HuH-7 (cell line): ENCODE results near the gene GOT2.
"Not testable (repeated sequence)": the region's sequence is repeated elsewhere in the genome, so short reads cannot be mapped to it uniquely, and the experiment has no call there.

Source experiments
- DNase-seq: peaks from one replicate; pipeline ENCODE4 v3.0.0; 2011; ENCODE audit warnings: low spot score

GOT2 gene

DNA sequence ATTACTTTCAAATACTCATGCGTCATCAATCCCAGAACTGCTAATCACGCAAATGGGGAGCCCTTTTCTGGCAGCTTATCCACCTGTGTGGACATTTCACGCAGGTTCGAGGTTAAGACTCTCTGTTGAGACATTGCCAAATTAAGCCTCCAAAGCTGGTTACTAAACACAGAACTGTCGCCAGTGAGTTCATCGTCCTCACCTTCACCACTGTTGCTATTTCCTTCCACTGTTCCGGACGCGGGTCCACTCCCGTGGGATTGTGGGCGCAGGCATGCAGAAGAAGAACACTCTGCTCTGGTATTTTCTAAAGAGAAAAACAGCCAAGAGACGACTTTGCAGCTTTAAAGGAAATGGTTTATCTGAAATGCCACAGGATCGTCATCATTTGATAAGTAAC is 16.1 kb downstream of the GOT2 start:
- DNase-seq: no peak

DNA sequence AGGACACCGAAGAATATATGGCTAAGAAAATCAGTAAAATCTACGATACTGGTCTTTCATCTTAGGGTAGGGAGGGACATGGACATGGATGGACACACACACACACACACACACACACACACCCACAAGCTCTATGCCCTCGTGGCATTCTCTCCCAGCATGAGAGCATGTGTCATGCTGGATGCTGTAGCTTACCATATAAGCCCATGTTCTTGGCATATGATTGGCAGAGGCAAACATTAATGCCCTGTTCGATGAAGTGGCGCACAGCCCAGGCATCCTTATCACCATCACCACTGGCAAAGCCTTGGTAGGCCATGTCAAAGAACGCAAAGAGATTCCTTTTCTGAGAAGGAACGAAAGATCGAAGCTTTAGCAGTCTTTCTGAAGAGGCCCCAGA is 17.6 kb downstream of the GOT2 start:
- no peak for DNase-seq

DNA sequence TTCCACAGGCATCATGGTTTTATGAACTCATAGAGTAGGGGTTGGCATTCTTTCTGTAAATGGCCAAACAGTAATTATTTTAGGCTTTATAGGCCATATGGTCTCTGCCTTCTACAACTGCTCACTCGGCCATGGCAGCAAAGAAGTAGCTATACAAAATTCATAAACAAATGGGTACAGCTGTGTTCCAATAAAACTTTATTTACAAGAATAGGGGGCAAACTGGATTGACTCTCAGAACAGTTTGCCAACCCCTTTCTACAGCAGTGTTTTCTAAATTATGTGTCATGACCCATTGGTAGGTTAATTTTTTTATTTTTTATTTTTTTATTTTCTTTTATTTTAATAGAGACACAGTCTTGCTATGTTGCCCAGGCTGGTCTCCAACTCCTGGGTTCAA is 20.4 kb downstream of the GOT2 start:
- DNase-seq: no peak

DNA sequence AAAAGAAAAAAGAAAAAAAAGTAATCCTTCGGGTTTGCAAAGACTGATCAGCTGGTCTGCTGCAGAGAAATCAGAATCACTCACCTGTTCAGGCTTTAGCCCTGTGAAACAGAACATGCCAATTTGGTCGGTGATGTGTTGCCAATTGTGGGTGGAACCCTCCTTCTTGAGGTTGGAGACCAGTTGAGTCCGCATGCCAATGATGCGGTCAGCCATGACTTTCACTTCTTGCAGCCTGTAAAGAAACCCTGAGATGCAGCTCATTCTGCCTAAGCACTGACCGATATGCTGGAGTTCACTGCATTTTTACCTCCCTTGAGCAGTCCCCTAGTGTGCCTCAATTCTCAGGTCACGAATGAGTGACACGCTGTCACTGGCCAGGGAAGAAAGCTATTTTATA is 24.8 kb downstream of the GOT2 start:
- DNase-seq: no peak

DNA sequence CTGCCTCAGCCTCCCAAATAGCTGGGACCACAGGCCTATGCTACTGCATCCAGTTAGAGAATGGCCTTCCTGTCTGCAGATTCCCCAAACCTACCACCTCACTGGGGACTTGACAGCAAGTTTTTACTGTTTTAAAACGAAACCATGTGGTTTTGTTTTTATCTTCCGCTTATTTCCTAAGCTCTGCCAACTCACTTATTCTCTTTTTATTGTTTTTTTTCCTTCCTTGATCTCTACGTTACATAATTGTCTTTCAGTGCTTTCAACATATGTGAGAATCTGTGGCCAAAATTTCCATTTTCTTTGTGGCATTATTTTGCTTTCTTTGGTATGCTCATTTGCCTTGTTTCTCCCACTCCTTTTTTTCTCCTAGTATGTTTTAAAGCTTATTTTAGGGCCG is 35.0 kb downstream of the GOT2 start:
- DNase-seq: no peak

DNA sequence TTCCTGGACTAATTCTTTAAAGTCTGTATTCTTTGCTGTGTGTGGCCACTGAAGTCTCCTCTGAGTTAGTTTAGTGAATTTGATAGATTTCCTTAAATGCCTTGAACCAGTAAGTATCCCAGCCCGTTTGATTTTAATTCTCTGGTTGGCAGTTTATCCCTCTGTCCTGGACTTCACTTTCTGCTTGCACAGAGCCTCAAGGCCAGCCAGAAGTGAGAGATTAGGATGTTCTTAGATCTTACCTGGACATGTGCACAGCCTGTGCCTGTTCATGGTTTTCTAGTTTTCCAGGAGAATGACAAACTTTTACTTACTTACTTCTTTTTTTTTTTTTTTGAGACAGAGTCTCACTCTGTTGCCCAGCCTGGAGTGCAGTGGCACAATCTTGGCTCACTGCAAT is 38.7 kb downstream of the GOT2 start:
- DNase-seq: no peak

DNA sequence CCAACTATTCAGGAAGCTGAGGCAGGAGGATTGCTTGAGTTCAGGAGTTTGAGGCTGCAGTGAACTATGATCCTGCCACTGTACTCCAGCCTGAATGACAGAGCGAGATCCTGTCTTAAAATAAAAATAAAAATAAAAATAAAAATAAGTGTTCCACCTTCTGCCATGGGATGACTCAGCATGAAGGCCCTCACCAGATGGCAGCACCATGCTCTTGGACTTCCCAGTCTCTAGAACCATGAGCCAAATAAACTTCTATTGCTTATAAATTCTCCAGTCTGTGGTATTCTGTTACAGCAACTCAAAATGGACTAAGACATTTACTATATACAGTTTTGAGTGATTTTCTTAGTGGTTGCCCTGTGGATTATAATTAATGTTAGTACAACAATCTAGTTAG is 41.7 kb downstream of the GOT2 start:
- DNase-seq: no peak

DNA sequence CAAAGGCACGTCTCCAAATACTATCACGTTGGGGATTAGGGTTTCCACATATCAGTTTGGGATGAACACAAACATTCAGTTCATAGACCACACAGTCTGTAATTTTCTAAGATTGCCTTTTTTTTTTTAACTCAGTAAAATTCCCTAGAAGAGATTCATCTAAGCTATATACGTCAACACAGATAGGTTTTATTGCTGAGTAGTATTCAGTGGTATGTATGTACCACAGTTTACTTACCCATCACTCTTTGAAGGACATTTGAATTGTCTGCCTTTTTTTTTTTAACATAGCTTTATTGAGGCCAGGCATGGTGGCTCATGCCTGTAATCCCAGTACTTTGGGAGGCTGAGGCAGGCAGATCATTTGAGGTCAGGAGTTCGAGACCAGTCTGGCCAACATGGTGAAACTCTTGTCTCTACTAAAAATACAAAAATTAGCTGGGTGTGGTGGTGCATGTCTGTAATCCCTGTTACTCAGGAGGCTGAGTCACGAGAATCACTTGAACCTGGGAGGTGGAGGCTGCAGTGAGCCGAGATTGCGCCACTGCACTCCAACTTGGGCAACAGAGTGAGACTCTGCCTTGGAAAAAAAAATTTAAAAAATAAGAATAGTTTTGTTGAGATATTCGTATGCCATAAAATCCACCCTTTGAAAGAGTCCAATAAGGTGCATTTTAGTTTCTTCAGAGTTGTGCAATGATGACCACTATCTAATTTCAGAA is 47.0 kb downstream of the GOT2 start:
- DNase-seq: not testable (repeated sequence)

DNA sequence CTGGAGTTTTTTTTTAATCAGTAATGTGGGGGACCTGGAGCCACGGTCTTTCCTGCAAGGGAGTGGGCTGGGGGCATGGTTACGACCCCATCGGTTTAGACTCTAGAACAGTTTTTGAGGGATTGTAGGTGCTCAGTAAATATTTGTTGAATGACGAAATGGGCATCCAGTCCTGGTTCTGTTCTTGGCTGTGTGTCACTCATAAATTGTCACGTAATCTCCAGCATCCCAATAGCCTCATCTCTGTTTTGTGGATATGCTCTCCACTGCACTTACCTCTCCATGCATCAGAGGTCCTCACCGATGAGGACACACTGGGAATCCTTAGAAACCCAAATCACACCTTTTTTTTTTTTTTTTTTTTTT is 49.0 kb downstream of the GOT2 start:
- no peak for DNase-seq

DNA sequence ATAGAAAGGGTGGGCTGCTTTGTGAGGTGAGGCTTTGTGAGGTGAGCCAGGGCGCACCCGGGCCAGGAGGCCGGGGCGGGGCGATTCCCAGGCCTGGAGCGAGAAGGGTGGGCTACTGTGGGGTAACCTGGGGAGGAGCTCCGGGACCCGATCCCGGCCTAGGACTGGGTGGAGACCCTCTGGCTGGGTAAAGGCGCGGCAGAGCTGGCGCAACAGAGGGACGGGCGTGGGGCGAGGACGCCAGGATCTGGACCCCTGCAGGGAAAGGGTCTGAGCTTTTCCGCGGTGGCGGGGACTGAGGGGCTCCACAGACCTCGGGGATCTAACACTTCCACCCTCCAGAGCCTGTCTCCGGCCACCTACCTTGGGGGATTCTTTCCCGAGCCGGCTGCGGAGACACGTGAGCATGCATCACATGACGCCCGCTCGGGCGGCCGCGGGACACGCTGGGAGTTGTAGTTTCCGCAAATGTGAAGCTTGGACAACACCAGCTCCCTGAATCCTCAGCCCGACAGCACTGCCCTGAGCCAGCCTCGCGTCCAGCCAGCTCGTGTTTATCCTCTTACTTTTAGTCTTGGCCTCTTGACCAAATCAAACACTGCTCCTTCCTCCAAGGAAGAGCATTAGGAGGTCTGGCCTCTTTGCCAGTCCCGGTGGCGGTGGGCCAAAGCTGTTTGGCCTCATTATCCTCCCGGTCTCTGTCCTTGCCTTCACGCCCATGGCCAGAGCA is 49.6 kb downstream of the GOT2 start, which contains the start of gene SLC38A7:
Gene SLC38A7, minus strand, starts transcription at position 417 of the 730 bp plus-strand sequence. CDS start 4,644 bp downstream, outside the sequence.
- DNase-seq: peak; percentile 85

DNA sequence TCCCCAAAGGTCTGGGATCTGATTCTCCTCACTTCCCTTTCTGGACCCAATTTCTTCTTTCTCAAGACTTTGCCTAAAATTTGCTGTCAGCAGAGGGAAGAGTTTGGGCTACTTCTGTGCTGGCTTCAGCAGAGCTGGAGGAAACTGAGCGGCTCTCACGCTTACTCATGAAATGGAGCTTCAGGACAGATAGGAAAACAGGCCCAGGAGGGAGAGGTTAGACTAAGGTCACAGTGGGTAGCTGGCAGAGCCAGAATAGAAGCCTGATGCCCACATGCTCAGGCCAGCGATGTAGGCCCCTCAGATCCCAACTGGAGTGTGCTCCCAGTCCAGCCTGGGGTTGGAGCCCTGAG is 50.1 kb downstream of the GOT2 start:
- no peak for DNase-seq

DNA sequence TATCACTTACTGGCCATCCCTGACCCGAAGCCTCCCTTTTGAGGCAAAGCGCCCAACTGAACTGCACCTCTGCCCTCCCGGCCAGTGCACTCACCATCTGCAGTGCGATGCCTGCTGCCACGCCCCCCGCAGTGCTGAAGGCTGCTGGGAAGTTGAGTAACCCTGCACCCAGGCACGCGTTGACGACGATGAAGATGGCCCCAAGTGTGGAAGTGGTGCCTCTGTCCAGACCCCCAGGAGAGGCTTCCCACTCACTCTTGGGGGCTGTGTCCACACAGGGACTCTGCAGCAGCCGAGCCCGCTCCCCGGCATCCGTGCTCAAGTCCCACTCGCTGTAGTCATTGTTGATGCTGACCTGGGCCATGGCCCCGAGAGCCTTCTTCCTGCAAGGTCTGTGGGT is 54.4 kb downstream of the GOT2 start:
- DNase-seq: no peak

DNA sequence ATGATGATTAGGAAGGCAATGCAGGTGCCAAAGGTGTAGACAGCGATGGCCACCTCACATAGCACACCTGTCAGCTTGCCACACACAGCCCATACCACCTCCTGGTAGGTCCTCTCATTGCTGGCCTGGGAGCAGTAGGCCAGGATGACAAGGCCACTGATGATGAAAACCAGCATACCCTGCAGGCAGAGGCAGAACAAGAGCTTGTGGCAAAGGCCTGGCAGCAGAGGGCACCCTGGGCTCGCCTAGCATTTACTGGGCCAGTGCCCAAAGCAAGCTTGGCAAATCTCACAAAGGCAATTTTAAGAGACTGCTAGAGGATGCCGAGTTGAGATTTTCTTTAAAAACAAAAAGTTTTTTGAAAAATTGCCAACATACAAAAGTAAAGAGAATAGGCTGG is 55.4 kb downstream of the GOT2 start:
- no peak for DNase-seq

DNA sequence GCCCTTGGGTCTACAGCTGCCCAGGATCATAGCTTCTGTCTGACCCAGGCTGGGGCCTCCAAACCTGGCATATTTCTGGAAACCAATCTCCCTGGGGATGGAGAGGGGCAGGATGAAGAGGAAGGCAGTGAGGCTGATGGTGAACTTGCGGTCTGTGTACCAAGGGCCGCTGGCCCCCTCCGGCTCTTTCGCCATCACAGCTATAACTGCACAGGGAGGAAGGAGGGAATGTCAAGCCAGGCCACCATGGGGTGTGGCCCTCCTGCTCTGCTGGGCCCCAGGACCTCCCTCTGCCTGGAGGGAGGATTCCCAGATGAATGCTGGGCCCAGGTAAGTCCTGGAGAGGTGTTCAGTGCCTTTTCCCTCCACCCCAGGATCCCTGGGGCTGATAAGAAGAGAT is 55.8 kb downstream of the GOT2 start:
- DNase-seq: no peak

DNA sequence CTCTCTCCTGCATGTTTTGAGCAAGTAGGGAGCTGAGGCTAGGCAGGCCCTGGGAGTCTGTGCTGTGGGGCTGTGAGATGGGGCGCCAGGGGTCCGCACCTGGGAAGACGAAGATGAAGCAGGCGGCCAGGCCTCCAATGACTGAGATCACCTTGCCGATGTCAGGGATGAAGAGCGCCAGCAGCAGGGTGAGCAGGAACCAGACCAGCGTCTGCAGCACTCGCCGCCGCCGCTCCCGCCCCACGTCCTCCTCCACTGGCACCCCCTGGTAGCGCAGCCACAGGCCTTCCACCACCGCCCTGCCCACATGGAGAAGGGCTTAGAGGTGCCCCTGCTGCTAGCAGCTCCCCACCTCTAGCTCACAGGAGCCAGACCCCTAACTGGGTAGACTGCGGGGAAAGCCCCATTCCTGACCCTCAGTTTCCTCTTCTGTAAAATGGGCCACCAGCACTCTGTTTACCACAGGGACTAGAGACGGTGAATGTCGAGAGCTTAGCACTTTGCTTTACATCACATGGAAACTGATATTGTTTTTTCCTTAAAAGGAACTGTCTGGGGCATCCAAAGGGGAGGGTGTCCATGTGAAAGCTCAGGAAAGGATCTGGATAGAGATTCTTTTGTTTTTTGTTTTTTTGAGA is 63.1 kb downstream of the GOT2 start:
- DNase-seq: no peak

DNA sequence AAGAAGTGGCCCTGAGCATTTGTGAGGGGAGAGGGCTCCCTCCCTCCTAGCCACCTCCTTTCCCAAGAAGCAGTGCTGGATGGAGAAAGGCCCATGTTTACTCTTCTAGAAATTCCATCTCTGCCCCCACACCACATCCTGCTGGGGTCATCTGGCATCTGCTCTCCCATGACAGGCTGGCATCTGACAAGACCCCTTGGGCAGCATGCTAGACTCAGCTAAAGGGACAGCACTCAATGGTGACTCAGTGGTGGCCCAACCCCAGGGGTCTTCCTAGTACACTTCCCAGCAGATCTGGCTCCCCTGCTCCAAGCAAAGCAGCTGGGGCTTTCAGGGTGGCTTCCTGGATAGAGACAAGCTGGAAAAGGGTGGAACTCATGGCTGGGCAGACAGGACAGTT is 63.9 kb downstream of the GOT2 start:
- no peak for DNase-seq

DNA sequence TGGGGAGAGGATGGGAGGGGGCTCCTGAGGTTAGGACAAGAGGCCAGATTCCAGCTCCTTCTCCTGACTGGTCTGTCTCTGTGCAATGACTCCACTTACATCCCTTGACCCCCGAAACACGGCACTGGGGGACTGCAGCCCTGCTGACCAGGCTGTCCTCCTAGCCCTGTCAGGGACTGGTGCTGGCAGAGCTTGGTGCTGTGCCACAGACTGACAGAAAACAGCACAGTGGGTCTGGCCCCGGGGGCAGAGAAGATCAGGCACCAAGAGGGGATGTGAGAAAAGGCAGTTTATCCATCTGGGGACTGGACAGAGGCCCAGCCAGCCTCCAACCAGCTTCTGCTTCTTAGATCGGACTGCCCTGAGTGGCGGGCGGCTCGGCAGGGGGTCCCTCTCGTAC is 68.9 kb downstream of the GOT2 start:
- DNase-seq: no peak

DNA sequence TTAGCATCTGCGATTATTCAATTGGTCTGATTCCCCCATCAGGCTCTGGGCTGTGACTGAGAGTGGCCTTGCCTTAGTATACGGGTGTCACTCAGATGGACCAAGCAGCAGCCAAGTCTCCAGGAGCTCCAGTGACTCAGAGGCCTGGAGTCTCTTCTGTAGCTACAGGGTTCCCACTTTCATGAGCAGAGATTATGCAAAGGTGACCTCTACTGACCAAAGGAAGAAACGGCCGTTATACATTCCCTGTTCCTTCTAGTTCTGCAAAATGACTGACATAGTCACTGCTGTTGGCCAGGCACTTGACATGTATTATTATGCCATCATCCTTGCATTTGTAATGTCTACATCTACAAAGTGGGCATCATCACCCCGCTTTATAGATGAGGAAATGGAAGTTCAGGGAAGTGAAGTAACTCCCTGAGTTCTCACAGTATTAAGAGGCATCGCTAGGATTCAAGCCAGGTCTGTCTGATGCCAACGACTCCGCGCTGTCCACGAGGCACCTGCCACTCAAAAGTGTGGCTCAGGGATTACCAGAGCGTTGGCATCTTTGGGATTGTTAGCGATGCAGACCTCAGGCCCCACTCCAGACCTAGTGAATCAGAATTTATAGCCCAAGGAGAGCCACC is 72.8 kb downstream of the GOT2 start:
- peak; percentile 64 for DNase-seq

DNA sequence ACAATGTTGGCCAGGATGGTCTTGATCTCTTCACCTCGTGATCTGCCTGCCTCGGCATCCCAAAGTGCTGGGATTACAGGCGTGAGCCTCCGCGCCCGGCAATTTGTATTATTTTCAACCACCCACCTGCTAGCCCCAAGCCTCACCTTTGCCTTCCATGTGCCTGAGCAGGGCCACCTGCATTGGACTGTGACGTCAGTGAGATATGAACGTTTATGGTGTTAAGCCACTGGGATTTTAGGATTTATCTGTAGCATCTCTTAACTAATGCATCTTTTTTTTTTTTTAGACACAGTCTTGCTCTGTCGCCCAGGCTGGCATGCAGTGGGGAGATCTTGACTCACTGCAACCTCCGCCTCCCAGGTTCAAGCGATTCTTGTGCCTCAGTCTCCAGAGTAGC is 74.2 kb downstream of the GOT2 start:
- not testable (repeated sequence) for DNase-seq

DNA sequence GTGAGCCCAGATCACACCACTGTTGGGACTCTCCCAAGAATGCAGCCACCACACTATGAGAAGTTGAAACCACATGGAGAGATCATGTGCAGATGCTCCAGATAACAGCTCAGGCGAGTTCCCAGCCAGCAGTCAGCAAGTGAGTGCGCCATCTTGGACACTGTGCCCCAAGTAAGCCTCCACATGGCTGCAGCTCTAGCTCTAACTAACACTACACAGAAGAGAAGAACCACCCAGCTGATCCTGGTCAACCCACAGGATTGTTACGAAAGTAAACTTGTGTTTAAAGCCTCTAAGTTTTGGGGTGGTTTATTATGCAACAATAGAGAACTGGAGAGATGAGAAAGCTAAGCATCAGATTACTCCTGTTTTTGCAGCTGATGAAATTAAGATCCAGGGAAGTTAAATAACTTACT is 75.3 kb downstream of the GOT2 start:
- DNase-seq: no peak
